Lower lobe of right lung (tissue), 2 donors: ENCODE data around the gene NECTIN4. TPM values are rescaled to one million over a fixed set of nuclear protein-coding genes. Genes with fewer than 3 reads are reported as not detected.
A peak's percentile ranks its signal among the peaks of the same experiment; 100 is the strongest.

ENCODE experiments used
- ATAC-seq, 2 donors: fragments of 200-7000 bp; cut with Tn5 transposase; one replicate each; pipeline ENCODE4 v1.9.1; 2020 to 2022; ENCODE audit warnings: mild to moderate bottlenecking in 2 of 2, moderate library complexity in 2 of 2
- DNase-seq: peaks from one replicate; pipeline ENCODE4 v3.0.0-alpha.2; 2020
- H3K27ac ChIP-seq: fragments of 200-600 bp; one replicate; pipeline ENCODE4 v1.8.0; 2022
- H3K27me3 ChIP-seq: fragments of 200-600 bp; one replicate; pipeline ENCODE4 v1.8.0; 2022; ENCODE audit warnings: low read depth
- H3K36me3 ChIP-seq: fragments of 200-600 bp; one replicate; pipeline ENCODE4 v1.8.0; 2022; ENCODE audit warnings: mild to moderate bottlenecking
- H3K4me1 ChIP-seq: fragments of 200-600 bp; one replicate; pipeline ENCODE4 v1.8.0; 2022
- H3K4me3 ChIP-seq: fragments of 200-600 bp; one replicate; pipeline ENCODE4 v1.8.0; 2022; ENCODE audit warnings: mild to moderate bottlenecking
- H3K9me3 ChIP-seq: fragments of 200-600 bp; one replicate; pipeline ENCODE4 v1.8.0; 2022
- intact Hi-C: fragments of 100-400 bp; cut with DNase I; formaldehyde crosslinking; loops from one replicate; pipeline ENCODE4 v1.11.0; 2022
- total RNA-seq: library from RNA; stranded (reverse); fragmentation: NEBNext Ultra II Directional; extraction: Animal tissue kit (Norgen Biotek cat#: 25700); gene quantifications from one replicate; pipeline ENCODE4 v1.2.1, GENCODE V29; 2021
- TF ChIP-seq, protein P1 (sequence below): fragments of 200-600 bp; IDR thresholded peaks from one replicate; pipeline ENCODE4 v1.8.0; 2022; ENCODE audit warnings: antibody characterized with exemption, mild to moderate bottlenecking
- donor health status: DM: no; HTN: yes; CAD: no; lungs with severe emphysema.

Gene NECTIN4
- total RNA-seq, 1 donor from 2014 or later: 6.2 TPM

- no peak overlapping the region for H3K27ac ChIP-seq
- no peak for DNase-seq
- no peak overlapping the region for H3K4me3 ChIP-seq
- TF ChIP-seq, protein P1, sequence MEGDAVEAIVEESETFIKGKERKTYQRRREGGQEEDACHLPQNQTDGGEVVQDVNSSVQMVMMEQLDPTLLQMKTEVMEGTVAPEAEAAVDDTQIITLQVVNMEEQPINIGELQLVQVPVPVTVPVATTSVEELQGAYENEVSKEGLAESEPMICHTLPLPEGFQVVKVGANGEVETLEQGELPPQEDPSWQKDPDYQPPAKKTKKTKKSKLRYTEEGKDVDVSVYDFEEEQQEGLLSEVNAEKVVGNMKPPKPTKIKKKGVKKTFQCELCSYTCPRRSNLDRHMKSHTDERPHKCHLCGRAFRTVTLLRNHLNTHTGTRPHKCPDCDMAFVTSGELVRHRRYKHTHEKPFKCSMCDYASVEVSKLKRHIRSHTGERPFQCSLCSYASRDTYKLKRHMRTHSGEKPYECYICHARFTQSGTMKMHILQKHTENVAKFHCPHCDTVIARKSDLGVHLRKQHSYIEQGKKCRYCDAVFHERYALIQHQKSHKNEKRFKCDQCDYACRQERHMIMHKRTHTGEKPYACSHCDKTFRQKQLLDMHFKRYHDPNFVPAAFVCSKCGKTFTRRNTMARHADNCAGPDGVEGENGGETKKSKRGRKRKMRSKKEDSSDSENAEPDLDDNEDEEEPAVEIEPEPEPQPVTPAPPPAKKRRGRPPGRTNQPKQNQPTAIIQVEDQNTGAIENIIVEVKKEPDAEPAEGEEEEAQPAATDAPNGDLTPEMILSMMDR: no peak
- intact Hi-C loops: no loop called here
- H3K4me1 ChIP-seq: no peaks in the 10 kb centered on the region
- H3K9me3 ChIP-seq: no peaks in the 10 kb centered on the region
- H3K36me3 ChIP-seq: peaks cover 10% of the 10 kb centered on the region
- no peaks in the 10 kb centered on the region for H3K27me3 ChIP-seq
- no peak for ATAC-seq
These were observed 15.8 kb downstream of the NECTIN4 start for GRCh38 chr1:161073474-161074121.

DNA sequence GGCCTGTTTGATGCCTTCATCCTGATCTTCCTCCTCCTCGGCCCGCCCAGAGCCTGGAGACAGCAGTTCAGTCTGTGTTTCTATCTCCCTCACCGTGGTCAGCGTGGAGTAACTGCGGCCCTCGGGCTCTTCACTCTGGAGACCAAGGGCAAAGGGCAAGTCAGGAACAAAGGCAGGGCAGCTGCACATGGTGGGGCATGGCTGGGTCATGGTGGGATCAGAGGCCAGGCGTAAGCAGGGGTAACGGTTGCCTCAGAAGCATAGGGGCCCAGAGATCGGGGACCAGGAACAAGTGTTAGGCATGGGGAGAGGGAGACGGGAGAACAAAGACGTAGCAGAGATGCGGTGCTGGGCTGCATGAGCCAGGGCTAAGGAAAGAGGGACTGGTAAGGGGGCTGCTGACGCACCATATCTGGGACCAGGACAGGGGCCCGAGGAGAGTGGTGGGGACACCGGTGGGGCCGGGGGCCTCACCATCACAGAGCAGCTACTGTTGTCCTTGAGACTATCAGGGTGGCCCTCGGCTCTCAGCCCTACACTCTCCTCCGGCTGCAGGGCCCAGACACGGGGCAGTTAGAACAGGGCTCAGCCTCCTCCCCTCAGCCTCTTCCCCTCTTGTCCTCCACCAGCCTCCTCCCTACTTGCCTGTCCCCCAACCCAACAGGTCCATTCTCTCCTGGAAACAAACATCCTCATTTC lies 16.5 kb downstream of the NECTIN4 start:
- TF ChIP-seq, protein P1: no peak
- intact Hi-C loops: no loop called here
- Histone ChIP-seq H3K27ac (no peak overlapping the region), H3K9me3 (no peaks in the 10 kb centered on the region), H3K4me1 (no peaks in the 10 kb centered on the region), H3K36me3 (peaks cover 10% of the 10 kb centered on the region), H3K4me3 (no peak overlapping the region), H3K27me3 (no peaks in the 10 kb centered on the region)
- ATAC-seq (no peak), DNase-seq (no peak)

DNA sequence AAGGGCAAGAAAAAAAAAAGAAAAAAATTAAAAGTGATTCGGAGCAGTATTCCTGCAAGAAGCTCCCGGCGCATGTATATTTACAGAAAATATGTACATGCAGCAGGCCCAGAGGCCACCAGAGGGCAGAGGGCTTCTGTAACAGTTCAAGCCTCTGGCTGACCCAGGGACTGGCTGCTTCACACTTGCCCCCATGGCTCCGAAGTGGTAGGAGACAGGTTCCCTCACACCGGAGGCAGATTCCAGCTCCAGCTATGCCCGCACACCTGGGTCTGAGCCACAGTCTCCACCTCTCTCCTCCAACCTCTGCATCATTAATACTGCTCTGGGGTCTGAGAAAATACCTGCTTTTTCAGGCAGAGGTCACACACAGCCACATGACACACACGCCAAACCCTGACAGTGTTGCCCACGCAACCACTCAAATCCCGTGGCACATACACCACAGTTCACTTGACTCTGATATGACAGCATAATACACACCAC lies 17.4 kb downstream of the NECTIN4 start:
- no peaks in the 10 kb centered on the region for H3K9me3 ChIP-seq
- intact Hi-C loops: no loop called here
- ATAC-seq (peak; percentile 35 to 68), DNase-seq (peak; percentile 86)
- H3K4me3 ChIP-seq: no peak overlapping the region
- no peak overlapping the region for H3K27ac ChIP-seq
- peaks cover 7% of the 10 kb centered on the region for H3K4me1 ChIP-seq
- H3K36me3 ChIP-seq: peaks cover 6% of the 10 kb centered on the region
- H3K27me3 ChIP-seq: no peaks in the 10 kb centered on the region
- TF ChIP-seq, protein P1: peak; percentile 65

DNA sequence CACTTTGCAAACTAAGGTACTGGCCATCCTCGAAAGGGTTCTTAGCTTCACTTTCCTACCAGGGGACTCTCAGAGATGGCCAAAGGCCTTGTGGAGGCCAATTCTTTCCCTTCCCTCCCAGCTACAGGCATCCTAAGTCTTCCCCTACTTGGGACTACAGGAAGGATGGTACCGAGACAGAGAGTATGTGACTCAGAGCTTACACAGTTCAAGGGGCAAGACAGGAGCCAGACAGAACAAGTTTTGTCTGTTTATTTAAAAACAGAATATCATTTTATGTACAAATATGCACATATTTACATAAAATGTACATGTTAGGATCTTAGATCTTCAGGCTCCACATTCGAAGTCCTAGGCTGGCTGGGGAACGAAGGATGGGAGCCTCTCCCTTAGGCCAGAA lies 18.6 kb downstream of the NECTIN4 start:
- intact Hi-C loops: no loop called here
- peak overlapping the region; percentile 90 for H3K27ac ChIP-seq
- TF ChIP-seq, protein P1: no peak

GRCh38 chr1:161069731-161070270 lies 19.6 kb downstream of the NECTIN4 start, which contains the start of gene ARHGAP30:
ARHGAP30 (minus strand) TSS chr1:161069891; CDS start chr1:161069624, 267 bp downstream.
- peak; percentile 82 to 90 for ATAC-seq
- Histone ChIP-seq H3K4me3 (peak within 1 kb of the TSS; percentile 59), H3K4me1 (peaks cover 17% of the 10 kb centered on the region), H3K27ac (peak within 1 kb of the TSS; percentile 90), H3K36me3 (no peaks in the 10 kb centered on the region), H3K9me3 (no peaks in the 10 kb centered on the region), H3K27me3 (no peaks in the 10 kb centered on the region)
- intact Hi-C loops: no loop called here
- peak; percentile 92 for DNase-seq
- TF ChIP-seq, protein P1: no peak

More for the DNA sequence above, 18.6 kb downstream of the NECTIN4 start:
- Histone ChIP-seq H3K36me3 (no peaks in the 10 kb centered on the region), H3K4me1 (peaks cover 17% of the 10 kb centered on the region), H3K27me3 (no peaks in the 10 kb centered on the region), H3K9me3 (no peaks in the 10 kb centered on the region), H3K4me3 (no peak overlapping the region)
- ATAC-seq: no peak
- no peak for DNase-seq
